HG03520 (cell line): ENCODE results near the gene UBE2Z.
"Not testable (repeated sequence)": the region's sequence is repeated elsewhere in the genome, so short reads cannot be mapped to it uniquely, and the experiment has no call there.

Experiments used
- ATAC-seq: cut with Tn5 transposase; IDR thresholded peaks from one replicate; pipeline ENCODE4 v1.9.1; 2021; ENCODE audit warnings: mild to moderate bottlenecking, moderate library complexity; ENCODE audit not compliant: unreplicated experiment

Gene UBE2Z

DNA sequence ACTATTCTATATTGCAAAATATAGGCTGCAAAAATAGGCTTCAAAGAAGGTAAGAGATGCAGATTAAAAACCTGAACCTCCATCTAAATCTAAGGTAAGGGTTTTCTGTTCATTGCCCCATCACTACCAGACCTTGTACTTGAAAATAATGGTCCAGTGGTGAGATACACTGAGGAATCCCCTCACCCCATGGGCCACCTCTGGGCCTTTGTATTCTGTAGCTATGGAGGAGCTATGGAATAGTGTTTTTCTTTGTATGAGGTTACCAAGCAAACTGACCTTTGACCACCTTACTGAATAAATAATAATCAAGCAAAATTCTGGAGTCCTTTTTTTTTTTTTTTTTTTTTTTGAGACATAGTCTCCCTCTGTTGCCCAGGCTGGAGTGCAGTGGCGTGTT is 4.8 kb upstream of the UBE2Z start:
- no peak for ATAC-seq

DNA sequence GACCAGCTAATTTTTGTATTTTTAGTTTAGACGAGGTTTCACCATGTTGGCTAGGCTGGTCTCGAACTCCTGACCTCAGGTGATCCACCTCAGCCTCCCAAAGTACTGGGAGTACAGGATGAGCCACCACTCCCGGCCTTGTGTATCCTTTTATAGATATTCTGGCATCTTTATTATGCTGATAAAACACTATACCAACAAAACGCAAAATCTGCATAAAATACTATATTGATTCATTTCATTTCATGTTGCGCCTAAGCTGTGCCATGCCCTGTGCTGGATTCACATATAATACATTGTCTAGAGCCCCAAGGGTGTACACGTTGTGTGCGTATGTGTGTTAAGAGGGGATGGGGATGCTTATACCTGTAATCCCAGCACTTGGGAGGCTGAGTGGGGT is 3.8 kb upstream of the UBE2Z start:
- no peak for ATAC-seq

DNA sequence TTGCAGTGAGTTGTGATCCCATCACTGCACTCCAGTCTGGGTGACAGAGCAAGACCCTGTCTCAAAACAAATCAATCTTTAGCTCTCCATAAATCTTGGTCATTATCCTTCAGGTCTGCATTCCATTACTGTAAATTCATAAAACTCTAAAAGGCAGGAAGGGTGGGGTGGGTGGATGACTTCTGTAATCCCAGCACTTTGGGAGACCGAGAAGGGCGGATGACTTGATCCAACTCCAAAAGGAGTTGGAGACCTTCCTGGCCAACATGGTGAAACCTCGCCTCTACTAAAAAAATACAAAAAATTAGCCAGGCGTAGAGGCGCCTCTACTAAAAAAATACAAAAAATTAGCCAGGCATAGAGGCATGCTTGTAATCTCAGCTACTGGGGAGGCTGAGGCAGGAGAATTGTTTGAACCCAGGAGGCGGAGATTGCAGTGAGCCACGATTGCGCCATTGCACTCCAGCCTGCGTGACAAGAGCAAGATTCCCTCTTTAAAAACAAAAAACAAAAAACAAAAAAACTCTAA is 2.2 kb upstream of the UBE2Z start:
- ATAC-seq = no peak

DNA sequence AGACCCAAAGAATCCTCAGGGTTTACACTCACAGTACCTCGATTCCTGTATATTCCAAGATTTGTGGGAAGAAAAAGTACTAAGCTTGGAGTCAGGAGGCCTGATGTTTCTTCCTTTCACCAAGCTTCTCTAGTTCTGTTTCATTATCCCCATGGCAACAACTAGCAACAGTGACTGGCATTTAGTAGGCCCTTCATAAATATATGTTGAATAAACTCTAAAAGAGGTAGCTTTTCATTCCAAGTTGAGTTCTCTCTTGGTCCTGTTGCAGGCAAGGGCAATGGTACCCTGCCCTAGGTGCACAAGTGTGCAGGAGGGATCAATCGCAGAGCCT is 527 bp upstream of the UBE2Z start:
- no peak for ATAC-seq

DNA sequence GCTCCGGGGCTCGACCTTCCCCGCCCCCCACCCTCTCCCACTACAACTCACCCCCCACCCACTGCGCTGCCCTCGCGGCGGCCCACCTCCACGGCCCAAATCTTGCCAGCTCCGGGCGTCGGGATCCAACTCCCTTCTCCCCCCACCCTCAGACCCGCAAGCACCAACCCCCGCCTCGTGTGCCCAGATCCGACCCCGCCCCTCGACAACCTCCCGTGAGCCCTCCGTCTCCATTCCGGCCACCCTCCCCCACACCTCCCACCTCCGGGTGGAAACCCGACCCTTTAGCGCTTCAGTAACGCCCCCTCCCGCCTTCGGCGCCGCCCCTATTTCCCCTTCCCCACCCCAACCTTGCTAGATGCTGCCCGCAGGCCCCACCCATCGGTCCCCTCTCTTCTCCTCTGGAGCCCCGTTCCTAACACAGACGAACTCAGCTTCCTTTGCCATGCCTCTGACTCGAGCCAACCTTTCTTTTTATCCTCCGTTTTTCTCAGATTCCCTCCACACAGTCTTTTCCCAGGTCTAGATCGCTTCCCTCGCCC is 717 bp downstream of the UBE2Z start:
- peak; percentile 25 for ATAC-seq

DNA sequence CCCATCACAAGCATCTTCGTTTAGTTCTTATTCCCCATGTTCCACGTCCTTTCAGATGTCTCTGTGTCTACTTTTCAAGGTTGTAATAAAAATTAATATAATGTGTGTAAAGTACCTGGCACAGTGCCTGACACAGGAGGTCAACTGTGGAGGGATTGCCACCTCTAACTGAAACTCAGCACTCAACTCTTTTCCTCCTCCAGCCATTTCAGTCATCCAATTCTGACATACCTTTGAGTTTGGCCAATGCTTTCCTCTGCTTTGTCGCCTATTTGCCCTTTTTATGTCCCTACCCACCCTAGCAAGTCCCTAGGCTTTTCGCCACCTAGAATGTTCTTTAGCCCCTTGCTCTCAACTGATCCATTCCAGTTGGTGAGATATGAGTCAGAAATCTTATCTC is 1.6 kb downstream of the UBE2Z start:
- no peak for ATAC-seq

DNA sequence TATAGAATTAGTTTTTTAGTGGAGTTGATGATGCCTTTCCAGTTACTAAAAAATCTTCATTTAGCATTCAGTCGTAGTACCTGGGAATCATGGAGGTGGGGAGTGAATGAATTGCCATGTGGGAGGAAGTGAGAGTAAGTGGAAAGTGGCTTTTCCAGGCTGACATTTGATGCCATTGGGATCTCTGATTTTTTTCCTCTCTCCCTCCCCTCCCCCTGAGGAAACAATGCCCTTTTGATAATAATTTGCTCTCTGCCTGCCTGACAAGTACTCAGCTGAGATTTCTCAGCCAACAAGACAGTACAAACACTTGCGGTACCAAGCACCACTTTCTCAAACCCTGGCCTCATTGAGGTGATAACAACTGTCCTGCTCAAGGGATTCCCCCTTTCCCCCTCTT is 2.2 kb downstream of the UBE2Z start:
- ATAC-seq = no peak

DNA sequence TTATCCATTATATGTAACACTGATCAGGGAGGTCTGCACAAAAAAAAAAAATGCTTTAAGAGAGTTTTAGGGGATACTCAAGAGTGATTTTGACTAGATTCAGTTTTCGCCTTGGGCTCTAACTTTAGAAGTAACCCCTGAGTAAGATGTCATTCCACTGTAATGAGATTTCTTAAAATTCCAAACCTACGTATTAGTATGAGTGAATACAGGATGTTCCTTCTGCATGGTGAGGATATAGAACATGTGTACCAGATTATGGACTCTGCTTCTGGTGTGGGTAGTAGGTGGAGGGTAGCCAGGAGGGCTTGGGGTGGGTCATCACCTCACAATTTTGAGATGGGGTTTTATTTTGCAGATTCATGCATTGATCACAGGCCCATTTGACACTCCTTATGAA is 4.3 kb downstream of the UBE2Z start:
- ATAC-seq = no peak

DNA sequence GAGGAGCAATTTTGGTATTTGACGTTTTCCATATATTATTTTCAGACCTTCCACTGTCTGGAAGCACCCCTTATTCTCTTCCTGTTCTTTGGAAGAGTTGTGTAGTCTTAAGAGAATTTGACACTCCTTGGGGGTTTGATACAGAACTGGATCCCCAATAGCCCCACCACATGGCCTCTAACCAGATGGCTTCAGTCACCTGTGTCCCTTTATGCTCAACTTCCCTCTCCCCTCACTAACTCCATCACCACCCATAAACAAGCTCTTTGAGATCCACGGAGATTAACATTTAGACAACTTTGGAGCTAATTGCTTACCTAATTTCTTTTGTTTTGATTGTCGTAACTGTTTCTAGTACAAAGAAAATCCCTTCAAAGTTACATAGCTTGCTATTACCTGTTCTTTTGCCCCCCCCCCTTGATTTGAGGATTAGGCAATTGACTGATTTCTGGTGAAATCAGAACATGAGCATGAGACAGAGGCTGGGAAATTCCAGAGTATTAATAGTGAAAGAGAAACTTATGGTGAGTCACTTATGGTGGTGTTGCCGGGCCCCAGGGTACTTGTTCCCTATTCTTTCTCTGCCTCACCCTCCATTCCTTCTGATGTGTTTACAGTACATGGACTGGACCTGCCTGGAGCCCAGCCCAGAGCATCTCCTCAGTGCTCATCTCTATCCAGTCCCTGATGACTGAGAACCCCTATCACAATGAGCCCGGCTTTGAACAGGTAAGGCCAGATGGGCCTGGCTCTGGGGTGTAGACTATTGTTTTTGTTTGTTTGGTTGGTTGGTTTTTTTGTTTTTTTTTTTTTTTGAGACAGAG is 7.5 kb downstream of the UBE2Z start:
- peak; percentile 67 for ATAC-seq

DNA sequence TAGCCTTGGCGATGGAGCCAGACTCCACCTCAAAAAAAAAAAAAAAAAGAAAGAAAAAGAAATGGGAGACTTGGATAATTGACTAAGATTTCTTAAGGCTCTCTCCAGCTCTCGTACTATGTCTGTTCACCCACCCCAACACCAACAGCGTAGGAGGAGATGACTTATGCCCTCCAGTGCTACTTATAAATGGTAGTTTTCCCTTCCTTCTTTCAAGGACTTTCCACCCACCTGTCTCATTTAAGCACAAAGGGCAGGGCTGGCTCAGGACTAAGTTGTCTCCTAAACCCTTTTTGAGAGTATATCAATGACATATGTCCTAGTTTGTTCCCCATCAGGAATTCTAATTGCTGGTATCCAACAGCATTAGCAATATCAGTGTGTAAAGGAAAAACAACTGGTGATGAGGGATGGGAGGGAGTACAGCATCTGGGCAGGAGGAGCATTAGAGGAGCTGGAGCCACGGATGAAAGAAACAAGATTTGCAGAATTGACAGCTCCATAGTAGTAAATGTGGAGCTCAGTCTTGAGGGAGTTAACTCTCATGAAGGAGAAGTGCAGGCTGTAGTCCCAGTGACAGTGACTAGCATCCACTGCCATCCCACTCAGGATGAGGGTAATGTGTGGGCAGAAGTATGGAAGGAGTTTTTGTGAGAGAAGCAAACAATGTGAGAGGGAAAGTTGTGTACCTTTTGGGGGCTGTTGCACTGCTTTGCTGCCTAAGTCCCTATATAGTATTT is 17.2 kb downstream of the UBE2Z start:
- no peak for ATAC-seq

DNA sequence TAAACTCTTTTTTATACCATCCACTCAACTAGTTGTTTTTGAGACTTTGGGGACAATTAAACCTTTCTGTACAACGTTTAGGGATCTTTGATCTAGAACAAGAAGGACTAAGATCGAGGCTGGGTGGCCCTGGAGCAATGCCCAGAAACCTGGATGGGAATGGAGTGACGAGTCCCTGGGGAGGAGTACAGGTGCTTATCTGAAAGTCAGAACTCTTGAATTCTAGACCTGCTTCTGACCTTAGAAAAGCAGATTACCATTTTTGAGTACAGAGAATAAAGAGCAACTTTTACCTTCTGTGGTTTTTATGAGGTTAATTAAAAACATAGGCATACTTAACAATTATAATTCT is 17.8 kb downstream of the UBE2Z start:
- ATAC-seq = no peak

DNA sequence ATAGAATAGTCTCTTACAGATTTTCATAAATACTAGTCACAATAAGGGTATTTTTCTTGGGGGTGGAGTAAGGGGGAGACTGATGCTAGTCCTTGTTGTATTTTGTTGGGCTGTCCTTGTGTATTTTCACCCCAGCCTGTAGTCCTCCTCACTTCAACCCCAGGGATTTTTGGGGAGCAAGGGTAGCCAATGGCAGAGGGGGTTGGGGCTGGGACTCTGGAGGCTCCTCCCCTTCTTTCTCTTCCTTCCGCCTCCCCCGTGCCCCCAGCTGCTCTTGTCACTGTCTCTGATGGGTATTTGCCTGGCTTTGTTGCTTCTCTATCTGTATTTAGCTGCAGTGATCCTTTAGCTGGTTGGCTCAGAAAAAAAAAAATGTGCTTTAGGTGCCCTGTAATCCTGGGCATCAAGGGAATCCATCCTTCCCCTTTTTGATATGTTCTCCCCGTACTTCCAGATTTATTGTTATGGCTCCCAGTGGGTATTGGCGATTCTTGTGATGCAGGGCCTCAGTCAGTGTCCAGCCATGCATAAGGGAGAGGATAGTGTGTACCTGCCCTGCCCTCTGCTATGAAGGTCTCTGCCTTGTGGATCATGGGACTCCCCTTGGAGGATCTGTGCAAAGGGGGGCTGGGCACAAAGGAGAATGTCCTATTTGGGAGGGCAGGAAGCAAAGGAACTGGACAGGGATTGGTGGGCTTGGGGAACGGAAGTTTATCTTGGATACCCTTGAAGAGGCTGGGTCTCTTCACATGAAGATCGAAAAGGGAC is 20.0 kb downstream of the UBE2Z start:
- no peak for ATAC-seq

DNA sequence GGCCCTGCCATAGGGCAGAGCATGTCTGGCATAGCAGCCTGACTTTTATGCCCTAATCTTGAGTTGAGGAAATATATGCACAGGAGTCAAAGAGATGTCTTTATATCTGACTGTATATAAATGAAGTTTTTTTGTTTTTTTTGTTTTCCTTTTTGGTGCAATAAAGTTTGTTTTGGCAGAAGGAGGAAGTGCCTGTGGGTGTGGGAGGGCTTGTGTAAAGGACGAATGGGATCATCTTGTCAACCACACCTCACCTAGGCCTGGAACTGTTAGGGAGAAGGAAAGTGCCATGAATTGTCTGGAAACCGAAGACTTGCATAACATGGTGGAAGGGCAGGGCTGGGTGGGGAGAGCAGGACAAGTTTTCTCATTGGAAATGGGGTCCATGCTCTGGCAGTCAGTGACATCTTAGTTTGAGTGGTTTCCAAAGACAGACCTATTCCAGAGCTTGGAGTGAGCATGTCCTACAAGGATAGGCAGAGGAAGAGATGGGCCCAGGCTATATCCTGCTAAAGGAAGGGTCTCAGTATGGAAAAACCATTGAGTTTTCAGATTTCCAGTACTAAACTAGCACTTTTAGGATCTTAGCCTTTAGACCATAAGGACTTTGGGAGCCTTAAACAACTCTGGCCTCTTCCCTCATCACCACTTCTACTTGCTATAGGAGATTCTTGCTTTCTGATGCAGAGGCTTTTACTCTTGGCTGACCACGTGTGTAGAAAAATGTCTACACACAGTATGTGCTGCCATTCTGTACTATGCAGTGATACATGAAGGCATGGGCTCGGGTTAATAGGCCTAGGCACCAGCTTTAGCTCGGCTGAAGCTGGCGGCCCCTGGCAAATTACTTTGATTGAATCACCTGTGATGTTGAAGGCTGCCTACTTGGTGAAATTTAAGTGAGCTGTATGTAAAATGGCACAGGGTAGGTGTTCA is 20.9 kb downstream of the UBE2Z start:
- ATAC-seq = no peak

DNA sequence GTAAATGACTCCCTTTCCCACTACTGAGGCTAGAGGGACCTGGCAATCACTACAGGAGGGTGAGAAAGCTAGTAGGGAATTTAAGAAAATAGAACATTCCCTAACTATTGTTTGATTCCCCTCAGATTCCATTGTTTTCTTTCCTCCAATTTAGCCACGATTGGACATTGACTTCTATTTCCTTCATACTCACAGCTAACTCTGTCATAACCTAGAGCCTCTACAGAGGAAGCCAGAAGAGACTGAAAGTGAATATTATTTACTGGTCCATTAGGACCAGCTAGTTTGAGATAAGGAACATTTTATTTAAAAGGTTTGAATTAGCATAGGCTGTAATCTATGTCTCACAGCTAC is 21.6 kb downstream of the UBE2Z start:
- ATAC-seq = no peak

DNA sequence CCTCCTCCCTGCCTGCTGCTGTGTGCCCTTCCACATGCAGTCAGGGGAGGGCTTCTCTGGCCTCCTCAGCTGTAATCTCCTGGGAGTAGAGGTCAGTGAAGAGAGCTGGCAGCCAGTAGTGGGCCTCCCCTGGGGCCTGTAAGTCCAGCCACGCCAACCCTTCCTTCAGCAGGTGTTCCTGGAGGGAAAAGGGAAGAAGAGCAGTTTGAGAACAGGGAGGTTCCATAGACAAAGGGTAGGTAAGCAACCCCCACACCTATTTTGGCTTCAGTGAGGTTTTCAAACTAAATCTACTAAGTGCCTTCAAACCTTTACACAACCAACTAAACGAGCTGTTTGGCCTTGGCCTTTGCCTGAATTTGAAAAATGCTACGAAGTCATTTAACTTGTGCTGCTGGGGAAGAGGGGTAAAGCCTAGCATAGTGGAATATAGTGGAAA is 22.2 kb downstream of the UBE2Z start:
- ATAC-seq = no peak

DNA sequence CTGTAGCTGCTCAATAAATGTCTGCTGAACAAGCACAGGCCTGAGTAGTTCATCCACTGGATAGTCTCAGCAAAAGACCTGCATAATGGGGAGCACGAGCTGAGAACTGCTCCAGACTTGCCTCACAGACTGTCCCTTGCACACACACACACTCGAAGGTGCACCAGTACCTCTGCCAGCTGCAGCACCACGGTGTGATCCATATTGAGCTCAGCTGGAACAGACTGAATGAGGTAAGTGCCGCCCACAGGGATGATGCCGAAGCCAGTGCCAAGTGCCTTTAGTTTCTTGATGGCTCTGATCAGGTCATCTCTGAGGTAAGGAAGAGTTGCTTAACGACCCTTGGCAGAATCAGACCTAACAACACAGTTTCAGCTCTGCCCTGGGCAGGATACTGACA is 24.8 kb downstream of the UBE2Z start:
- no peak for ATAC-seq

DNA sequence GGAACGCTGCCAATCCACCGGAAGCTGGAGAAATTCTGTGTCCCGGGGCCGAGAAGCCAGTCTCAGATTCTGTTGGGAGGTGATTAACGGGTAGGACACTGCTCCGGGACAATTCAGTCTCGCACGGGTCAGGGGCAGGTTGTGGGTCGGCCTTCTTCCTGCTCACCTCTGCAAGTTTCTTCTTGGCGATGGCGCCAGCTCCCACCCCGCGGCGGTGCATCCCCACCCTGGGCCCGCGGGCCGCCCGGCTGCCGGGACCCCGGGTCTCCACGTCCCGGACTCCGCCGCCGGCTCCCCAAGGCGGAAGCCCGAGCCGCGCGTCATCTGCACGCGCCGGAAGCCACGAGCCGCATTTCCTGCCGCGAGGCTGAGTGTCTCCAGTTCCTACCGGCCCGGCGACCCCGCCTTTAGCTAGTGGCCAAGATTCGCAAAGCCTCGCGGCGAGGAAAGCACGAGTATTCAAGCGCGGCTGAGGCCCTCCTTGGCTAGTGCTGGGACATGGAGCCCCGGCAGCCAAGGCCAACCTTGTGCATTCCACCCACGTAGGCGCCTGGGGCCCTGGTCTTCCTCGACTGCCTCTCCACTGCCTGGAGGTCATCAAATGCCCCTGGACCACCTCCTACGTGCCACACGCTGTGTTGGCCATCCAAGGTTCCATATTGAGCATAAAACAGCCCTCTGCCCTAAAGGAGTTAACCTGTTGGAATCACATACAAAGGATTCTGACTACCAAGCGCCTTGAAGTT is 36.5 kb downstream of the UBE2Z start, which contains the start of gene SNF8:
SNF8 (minus strand) TSS at position 328 of the 746 bp plus-strand sequence; CDS start at position 220, 108 bp downstream.
- peak; percentile 60 for ATAC-seq

DNA sequence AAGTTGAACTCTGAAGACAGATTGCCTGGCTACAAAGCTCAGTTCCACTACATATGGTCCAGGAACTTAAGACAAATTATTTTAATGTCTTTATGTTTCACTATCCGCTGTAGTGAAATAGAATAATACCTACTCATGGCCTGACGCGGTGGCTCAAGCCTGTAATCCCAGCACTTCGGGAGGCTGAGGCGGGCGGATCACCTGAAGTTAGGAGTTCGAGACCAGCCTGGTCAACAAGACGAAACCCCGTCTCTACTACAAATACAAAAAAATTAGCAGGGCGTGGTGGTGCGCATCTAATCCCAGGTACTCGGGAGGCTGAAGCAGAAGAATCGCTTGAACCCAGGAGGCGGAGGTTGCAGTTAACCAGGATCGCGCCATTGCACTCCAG is 37.0 kb downstream of the UBE2Z start:
- ATAC-seq = not testable (repeated sequence)

DNA sequence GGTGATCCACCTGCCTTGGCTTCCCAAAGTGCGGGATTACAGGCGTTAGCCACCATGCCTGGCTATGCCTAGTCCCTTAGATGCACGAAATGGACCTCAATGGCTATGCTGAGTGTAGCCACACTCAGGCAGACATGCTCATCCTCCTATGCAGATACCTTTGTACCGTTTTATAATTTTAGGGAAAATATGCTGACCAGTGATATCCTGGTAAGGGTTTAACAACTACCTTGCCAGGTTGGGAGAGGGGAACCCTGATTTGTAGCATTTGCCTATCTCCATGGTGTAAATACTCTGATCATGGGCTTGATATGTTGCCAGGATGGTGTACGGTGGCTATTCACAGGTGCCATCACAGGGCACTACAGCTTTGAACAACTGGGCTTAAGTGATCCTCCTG is 43.4 kb downstream of the UBE2Z start:
- no peak for ATAC-seq

DNA sequence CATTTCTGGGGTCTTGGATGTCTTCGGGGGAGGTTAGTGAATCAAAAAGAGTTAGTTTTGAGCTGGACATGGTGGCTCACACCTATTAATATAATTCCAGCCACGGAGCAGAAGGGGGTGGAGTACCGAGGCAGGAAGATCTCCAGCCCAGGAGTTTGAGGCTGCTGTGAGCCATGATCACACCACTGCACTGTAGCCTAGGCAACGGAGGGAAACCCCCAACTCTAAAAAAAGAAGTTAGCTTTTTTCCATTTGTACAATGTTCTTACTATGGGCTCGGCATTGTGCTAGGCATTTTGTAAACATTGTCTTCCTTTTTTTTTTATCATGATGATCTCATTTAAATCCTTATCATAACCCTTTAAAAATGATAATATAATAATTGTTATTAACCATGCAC is 44.7 kb downstream of the UBE2Z start:
- no peak for ATAC-seq
